ENCODE results near the gene DLG4.

DNA sequence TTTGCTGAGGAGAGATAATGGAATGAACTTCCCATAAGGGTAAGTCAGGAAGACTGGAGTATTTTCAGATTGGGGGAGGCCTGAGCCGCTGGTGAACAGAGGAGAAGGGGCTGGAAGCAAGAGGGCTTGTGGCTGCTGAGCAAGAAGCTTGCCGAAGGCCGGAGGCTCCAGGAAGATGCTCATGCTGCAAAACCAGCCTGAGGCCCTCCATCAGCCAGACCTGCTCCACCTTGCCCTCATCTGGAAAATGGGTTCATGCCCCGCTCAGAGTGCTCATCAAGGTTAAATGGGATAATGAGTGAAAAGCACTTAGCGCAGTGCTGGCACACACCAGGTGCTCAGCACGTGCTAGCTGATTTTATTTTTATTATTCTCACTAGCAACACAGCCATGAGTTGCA, 35.0 kb downstream of the DLG4 start:
- TF ChIP-seq, protein P1, sequence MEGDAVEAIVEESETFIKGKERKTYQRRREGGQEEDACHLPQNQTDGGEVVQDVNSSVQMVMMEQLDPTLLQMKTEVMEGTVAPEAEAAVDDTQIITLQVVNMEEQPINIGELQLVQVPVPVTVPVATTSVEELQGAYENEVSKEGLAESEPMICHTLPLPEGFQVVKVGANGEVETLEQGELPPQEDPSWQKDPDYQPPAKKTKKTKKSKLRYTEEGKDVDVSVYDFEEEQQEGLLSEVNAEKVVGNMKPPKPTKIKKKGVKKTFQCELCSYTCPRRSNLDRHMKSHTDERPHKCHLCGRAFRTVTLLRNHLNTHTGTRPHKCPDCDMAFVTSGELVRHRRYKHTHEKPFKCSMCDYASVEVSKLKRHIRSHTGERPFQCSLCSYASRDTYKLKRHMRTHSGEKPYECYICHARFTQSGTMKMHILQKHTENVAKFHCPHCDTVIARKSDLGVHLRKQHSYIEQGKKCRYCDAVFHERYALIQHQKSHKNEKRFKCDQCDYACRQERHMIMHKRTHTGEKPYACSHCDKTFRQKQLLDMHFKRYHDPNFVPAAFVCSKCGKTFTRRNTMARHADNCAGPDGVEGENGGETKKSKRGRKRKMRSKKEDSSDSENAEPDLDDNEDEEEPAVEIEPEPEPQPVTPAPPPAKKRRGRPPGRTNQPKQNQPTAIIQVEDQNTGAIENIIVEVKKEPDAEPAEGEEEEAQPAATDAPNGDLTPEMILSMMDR (conservative IDR thresholded peaks at IDR 0.05; ENCODE audit: low read length) = no peak
- no peak for TF ChIP-seq EZH2phosphoT487 (IDR thresholded peaks at IDR 0.05; ENCODE audit: borderline replicate concordance, low read depth, low read length)
